T-helper 2 cell treated with Interferon-gamma antibody and Interleukin-4, amounts not matched to agents 5 μg/mL and 100 μg/mL, for 36 hours (primary cell): ENCODE data around the gene NES.
A peak's percentile ranks its signal among the peaks of the same experiment; 100 is the strongest.

Experiments used
- DNase-seq: peaks from one replicate; pipeline ENCODE4 v3.0.0; 2021; ENCODE audit warnings: low spot score
- H3K27ac Mint-ChIP-seq: one replicate; pipeline ENCODE4 v1.8.0; 2021; ENCODE audit warnings: mild to moderate bottlenecking, mixed read lengths
- H3K27me3 Mint-ChIP-seq: one replicate; pipeline ENCODE4 v1.8.0; 2021; ENCODE audit warnings: low read depth, mixed read lengths
- H3K36me3 Mint-ChIP-seq: one replicate; pipeline ENCODE4 v1.8.0; 2021; ENCODE audit warnings: low read depth, mixed read lengths
- H3K4me1 Mint-ChIP-seq: one replicate; pipeline ENCODE4 v1.8.0; 2021; ENCODE audit warnings: low read depth, mixed read lengths
- H3K4me3 Mint-ChIP-seq: one replicate; pipeline ENCODE4 v1.8.0; 2022; ENCODE audit warnings: mild to moderate bottlenecking, moderate library complexity, mixed read lengths
- H3K9me3 Mint-ChIP-seq: one replicate; pipeline ENCODE4 v1.8.0; 2021; ENCODE audit warnings: mixed read lengths

NES gene

DNA sequence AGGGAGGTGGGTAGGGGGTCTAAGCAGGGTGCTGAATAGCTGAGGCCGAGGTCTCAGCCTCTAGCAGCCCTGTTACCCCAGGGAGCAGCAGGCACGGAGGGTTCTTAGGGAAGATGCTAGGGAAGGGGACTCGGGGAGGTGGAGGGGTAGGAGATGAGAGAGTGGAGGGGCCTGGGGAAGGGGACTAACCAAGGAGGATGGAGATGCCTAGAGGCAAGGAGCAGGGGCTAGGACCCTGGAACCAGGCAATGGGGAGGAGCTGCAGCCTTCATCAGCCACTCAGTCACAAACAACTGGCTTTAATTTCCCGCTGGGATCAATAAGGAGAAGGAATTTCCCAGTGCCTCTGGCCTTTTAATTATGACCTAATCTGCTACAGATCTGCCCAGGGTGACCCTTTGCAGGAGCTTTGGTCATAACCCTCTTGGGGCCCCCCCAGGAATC lies 31.0 kb upstream of the NES start:
- no peak overlapping the region for H3K4me3 Mint-ChIP-seq
- H3K36me3 Mint-ChIP-seq = no peaks in the 10 kb centered on the region
- H3K9me3 Mint-ChIP-seq = no peaks in the 10 kb centered on the region
- DNase-seq = no peak
- no peak overlapping the region for H3K27ac Mint-ChIP-seq
- H3K27me3 Mint-ChIP-seq = peaks cover 46% of the 10 kb centered on the region
- peaks cover 15% of the 10 kb centered on the region for H3K4me1 Mint-ChIP-seq

DNA sequence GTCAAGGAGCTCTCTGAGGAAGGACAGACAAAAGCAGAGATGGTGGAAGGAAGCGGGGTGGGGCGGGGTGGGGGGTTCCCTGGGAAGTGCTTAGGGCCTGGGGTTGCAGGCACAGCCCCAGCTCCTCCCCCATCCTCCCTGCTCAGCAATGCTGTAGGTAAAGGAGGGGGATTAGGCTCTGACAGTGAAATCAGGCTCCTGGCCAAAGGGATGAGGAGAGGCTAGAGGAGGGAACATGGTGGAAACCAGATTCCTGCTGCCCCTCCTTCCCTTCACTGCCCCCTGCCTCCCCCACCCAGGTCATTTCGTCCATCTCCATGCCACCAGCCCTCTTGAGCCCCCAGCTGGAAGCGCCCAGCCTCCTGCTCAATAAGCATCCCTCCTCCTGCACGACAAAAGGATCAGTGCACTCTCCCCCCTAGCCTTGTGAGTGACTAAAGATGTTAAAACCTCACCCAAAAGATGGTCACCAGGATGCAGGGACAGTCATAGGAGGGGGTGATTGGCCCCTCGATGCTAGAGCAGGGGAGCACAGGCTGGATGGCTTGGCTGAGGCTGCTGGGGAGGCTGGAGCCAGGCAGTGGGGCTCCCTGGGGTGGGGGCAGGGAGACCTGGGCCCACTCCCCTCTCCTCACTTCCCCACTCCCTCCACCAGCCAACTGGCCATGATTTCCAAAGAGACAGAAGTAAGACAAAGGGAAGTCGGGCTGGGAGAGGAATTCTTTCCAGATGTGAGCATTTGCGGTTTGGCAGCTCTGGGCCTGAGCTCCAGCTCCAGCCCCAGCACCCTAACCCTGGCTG lies 30.4 kb upstream of the NES start:
- Mint-ChIP-seq H3K27ac (peak overlapping the region; percentile 31), H3K4me3 (no peak overlapping the region), H3K4me1 (peaks cover 15% of the 10 kb centered on the region), H3K9me3 (no peaks in the 10 kb centered on the region), H3K27me3 (peaks cover 49% of the 10 kb centered on the region), H3K36me3 (no peaks in the 10 kb centered on the region)
- DNase-seq = no peak

DNA sequence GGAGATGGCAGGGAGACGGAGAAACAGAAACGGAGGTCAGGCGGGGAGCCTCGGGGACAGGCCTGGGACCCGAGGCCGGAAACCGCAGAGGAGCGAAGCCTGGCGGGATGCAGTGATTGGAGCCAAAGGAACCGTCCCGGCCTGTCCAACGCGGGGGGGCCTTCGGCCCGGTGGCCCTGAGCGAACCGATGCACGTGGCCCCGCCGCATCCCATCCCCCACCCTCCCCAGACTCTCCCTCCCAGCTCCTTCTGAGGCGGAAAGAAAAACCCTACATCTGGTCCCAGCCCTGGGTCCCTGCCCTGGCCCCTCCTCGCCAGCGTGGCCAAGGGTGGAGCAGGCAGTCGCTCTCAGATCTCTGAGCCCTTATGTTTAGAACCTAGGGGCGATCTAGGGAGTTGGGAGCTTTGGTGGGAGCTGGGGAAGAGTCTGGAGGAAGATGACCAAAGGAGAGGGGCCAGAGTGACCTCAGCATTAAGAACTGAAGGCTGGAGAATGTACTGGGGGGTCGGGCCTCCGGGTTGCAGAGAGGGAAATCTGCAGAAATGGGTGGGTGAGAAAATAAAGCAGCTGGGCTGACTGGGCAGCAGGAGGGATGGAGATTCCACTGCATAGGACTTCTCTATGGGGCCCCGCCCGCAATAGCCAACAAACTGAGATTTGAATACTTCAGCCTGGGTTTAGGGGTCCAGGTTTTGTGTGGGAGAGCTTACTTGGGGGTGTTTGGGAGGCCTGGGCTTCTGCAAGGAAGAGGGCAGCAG lies 29.6 kb upstream of the NES start:
- no peaks in the 10 kb centered on the region for H3K9me3 Mint-ChIP-seq
- peak overlapping the region; percentile 83 for H3K4me3 Mint-ChIP-seq
- peaks cover 15% of the 10 kb centered on the region for H3K4me1 Mint-ChIP-seq
- DNase-seq = no peak
- peaks cover 49% of the 10 kb centered on the region for H3K27me3 Mint-ChIP-seq
- H3K36me3 Mint-ChIP-seq = no peaks in the 10 kb centered on the region
- H3K27ac Mint-ChIP-seq = peak overlapping the region; percentile 20

DNA sequence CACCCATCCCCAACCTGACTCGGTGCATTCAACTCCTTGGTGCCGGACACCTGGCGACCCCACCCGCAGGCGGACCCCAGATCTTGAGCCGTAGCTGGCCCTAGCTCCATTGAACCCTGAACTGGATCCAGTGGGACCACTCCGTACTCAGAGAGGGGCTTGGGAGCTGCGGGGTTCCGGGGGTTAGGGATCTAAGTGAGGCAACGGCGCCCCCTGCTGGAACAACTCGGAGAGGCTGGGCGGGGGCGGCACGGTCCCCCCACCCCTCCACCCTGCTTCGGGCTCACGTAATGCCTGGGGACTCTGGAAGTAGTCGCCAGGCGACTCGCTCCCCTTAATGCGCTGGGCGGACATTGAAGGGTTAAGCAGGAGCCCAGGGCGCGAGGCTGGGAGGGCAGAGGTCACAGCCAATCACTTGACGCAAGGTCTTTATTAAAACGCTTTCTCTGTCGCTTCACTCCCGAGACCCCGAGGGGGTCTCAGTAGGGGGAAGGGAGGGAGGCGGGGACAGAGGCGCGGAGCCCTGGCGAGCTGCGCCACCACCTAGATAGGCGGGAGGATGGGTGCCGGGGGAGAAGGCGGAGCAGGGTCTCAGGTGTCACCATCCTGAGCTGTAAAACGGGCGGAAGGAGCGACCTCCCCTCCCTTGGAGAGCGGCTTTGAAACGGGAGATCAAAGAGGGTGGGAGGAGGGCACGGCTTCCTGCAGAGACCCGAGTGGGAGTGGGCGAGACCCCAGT lies 28.9 kb upstream of the NES start:
- peak; percentile 63 for DNase-seq
- H3K36me3 Mint-ChIP-seq = no peaks in the 10 kb centered on the region
- H3K4me3 Mint-ChIP-seq = peak overlapping the region; percentile 83
- peaks cover 49% of the 10 kb centered on the region for H3K27me3 Mint-ChIP-seq
- no peaks in the 10 kb centered on the region for H3K9me3 Mint-ChIP-seq
- H3K27ac Mint-ChIP-seq = no peak overlapping the region
- H3K4me1 Mint-ChIP-seq = peaks cover 15% of the 10 kb centered on the region

DNA sequence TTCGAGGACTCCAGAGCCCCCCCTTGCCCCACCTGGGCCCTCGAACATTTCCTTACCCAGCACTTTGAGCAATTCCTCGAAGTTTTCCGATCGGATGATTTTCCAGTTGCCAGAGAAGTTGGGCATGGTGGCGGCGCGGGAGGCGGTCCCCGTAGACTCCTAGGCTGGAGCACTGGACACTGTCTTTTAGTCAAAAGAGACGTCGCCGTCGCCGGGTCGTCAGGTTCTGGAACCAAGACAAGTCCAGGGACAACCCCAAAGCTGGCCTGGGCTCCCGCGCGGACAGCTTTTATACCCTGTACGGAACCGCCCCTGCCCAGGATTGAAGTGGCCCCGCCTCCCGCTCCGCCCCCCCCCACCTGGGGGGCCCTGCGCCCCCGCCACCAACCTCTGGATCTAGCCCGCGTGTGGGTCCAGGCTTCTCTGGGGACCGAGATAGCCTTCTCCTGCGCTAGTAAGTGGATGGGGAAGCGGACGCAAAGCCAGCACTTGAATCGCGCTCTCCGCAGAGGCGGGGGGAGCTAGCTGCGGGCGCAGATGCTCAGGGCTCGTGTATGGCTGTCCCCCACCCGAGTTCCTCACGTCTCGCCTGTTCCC lies 28.2 kb upstream of the NES start, which contains the start of gene CRABP2:
Gene CRABP2, minus strand, starts transcription at position 263 of the 597 bp plus-strand sequence. Its CDS starts 137 bp downstream, at position 126.
- Mint-ChIP-seq H3K4me1 (peaks cover 15% of the 10 kb centered on the region), H3K36me3 (no peaks in the 10 kb centered on the region), H3K27ac (no peak within 1 kb of the TSS), H3K4me3 (peak within 1 kb of the TSS; percentile 83), H3K27me3 (peaks cover 49% of the 10 kb centered on the region), H3K9me3 (no peaks in the 10 kb centered on the region)
- DNase-seq = no peak

DNA sequence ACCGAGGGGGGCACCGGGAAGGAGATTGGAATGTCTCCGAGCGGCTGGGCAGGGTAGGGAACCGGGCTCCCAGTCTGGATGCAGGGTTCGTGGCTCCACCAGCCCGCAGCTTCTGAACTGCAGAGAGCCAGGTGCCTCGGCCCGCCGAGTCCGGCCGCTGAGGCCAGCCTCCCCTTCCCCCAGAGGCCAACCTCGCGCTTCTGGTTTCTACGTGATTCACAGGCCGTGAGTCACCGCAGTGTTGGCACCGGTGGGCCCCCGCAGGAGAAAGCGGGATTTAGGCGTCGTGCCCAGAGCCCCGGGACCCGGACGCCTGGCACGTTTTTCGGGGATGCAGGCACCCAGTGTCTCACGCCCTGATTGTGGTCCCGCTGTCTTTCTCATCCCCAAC lies 27.7 kb upstream of the NES start:
- DNase-seq = peak; percentile 39
- Mint-ChIP-seq H3K27me3 (peaks cover 49% of the 10 kb centered on the region), H3K9me3 (no peaks in the 10 kb centered on the region), H3K36me3 (no peaks in the 10 kb centered on the region), H3K4me3 (peak overlapping the region; percentile 40), H3K27ac (no peak overlapping the region), H3K4me1 (peaks cover 15% of the 10 kb centered on the region)

DNA sequence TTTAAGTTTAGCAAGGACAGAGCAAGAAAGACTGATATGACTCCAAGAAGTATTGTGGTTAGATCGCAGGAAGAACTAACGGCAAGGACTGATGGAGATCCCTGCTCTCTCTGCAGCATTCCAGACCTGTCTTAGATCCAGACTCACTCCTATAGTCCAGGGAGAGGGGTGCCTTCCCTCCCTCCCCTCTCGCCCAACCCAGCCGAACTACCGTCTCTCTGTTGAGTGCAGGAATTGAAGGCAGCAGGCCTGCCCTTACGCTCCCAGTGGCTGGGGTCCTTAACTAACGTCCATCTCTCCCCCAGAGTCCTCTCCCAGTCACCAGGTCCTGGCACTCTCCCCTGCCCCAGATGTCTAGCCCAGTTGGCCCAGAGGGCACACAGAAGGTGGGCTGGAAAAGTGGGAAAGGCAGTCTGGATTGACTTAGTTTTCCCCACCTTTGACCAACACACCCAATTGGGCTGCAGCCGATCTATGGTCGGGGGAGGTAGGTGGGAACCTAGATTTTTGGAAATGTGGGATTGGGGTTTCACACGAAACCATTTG lies 27.0 kb upstream of the NES start:
- peak overlapping the region; percentile 34 for H3K4me3 Mint-ChIP-seq

GRCh38 chr1:156703741-156704140 lies 26.5 kb upstream of the NES start:
- H3K27ac Mint-ChIP-seq = no peak overlapping the region
- no peak for DNase-seq
- no peak overlapping the region for H3K4me3 Mint-ChIP-seq
- peaks cover 15% of the 10 kb centered on the region for H3K4me1 Mint-ChIP-seq
- H3K36me3 Mint-ChIP-seq = no peaks in the 10 kb centered on the region
- H3K9me3 Mint-ChIP-seq = no peaks in the 10 kb centered on the region
- H3K27me3 Mint-ChIP-seq = peaks cover 49% of the 10 kb centered on the region

More for the DNA sequence above, 27.0 kb upstream of the NES start:
- Mint-ChIP-seq H3K27ac (no peak overlapping the region), H3K27me3 (peaks cover 49% of the 10 kb centered on the region), H3K9me3 (no peaks in the 10 kb centered on the region), H3K36me3 (no peaks in the 10 kb centered on the region), H3K4me1 (peaks cover 15% of the 10 kb centered on the region)
- DNase-seq = no peak

- H3K9me3 Mint-ChIP-seq = no peaks in the 10 kb centered on the region
- H3K4me1 Mint-ChIP-seq = peaks cover 15% of the 10 kb centered on the region
- no peaks in the 10 kb centered on the region for H3K36me3 Mint-ChIP-seq
- H3K4me3 Mint-ChIP-seq = no peak overlapping the region
- H3K27me3 Mint-ChIP-seq = peaks cover 47% of the 10 kb centered on the region
- H3K27ac Mint-ChIP-seq = no peak overlapping the region
- no peak for DNase-seq
Observed at GRCh38 chr1:156703336-156703735, 26.1 kb upstream of the NES start.

DNA sequence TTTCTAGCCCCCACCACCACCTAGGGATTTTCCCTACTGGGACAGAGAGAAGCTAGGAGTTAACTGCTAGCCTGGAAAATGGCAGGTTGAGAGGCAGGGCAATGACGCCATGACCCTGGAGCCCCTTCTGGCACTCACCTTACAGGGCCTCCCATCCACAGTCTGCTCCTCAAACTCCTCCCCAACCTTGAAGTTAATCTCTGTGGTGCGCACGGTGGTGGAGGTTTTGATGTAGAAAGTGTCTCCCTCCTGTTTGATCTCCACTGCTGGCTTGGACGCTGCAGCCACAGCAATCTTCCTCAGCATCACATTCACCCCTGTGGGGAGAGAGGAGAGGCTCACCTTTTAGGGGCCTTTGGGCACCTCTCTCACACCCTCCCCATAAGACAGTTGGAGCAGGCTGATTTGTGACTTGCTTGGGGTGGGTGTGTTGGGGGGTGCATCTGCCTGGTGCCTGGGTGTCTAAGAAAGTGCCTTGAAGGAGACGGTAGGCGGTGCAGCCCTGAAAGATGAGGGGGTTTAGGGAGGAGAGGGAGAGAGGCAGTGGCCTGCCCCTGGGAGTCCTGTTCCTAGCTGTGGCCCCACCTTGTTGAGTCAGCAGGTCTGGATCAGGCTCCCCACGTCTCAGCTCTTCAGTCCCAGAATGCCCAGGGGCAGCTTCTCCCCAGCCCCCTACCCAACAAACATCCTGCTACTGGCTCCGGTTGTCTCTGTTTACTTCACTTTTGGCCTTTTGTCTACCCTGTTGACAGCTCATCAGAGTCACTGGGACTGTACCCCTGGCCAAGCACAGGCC lies 23.7 kb upstream of the NES start:
- H3K27ac Mint-ChIP-seq = no peak overlapping the region
- peaks cover 4% of the 10 kb centered on the region for H3K4me1 Mint-ChIP-seq
- H3K4me3 Mint-ChIP-seq = no peak overlapping the region
- no peaks in the 10 kb centered on the region for H3K9me3 Mint-ChIP-seq
- H3K27me3 Mint-ChIP-seq = peaks cover 34% of the 10 kb centered on the region
- no peak for DNase-seq
- no peaks in the 10 kb centered on the region for H3K36me3 Mint-ChIP-seq

- H3K27me3 Mint-ChIP-seq = peaks cover 24% of the 10 kb centered on the region
- no peaks in the 10 kb centered on the region for H3K36me3 Mint-ChIP-seq
- H3K4me1 Mint-ChIP-seq = no peaks in the 10 kb centered on the region
Observed at GRCh38 chr1:156698995-156699394, 21.8 kb upstream of the NES start.

DNA sequence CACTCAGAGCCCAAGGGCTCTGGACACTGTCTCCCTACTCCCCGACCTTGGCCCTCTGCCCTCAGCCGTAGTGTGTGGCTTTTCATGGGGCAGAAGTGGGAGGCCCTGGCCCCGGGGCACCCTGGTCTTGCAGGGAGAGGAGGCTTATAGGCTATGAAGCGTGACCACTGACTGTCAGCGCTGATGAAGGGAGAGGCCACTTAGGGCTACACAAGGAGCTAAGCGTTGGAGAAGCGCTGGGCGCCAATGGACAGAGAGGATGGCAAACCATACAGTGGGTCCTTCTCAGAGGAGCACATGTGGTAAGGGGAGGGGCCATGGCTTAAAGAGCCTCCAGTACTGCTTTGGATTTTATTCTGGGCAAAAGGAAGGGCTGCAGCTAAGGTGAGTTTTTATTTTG lies 20.3 kb upstream of the NES start:
- Mint-ChIP-seq H3K4me3 (no peak overlapping the region), H3K27me3 (peaks cover 29% of the 10 kb centered on the region), H3K27ac (no peak overlapping the region), H3K36me3 (no peaks in the 10 kb centered on the region), H3K4me1 (peaks cover 3% of the 10 kb centered on the region), H3K9me3 (no peaks in the 10 kb centered on the region)
- DNase-seq = no peak

More at GRCh38 chr1:156698995-156699394, 21.8 kb upstream of the NES start:
- Mint-ChIP-seq H3K27ac (no peak overlapping the region), H3K4me3 (no peak overlapping the region), H3K9me3 (no peaks in the 10 kb centered on the region)
- DNase-seq = no peak

DNA sequence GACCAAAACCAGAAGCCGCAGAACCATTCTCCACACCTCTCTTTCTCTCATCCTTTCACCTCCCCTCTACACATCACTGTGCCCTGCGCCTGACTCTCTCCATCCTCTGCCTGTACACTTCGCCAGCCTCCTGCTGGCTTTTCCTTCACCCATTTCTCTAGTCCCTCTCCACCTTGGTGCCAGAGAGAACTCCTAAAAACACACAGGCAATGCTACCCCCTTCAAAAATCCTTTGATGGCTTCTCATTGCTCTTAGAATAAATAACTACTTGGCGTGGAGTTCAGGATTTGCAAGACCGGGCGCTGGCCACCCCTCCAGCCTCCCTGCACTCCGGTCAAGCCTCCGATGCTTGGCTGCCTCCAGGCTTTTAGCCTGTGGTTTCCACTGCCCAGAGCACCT lies 19.5 kb upstream of the NES start:
- H3K4me1 Mint-ChIP-seq = peaks cover 10% of the 10 kb centered on the region
- no peaks in the 10 kb centered on the region for H3K9me3 Mint-ChIP-seq
- no peak for DNase-seq
- no peak overlapping the region for H3K27ac Mint-ChIP-seq
- H3K4me3 Mint-ChIP-seq = no peak overlapping the region
- H3K36me3 Mint-ChIP-seq = no peaks in the 10 kb centered on the region
- H3K27me3 Mint-ChIP-seq = peaks cover 36% of the 10 kb centered on the region
